PC-9 (cell line): ENCODE results near the gene RRAD.

Source experiments
- EZH2 ChIP-seq: fragments of 200-600 bp; sonication (generic); IDR thresholded peaks from 2 replicates; pipeline ENCODE4 v1.8.0; 2017; ENCODE audit warnings: antibody characterized with exemption, low read depth
- TF ChIP-seq, protein P1 (sequence below): fragments of 200-600 bp; sonication (generic); conservative IDR thresholded peaks from 2 replicates; pipeline ENCODE4 v1.6.1; 2017; ENCODE audit warnings: mixed run types, antibody characterized with exemption, mild to moderate bottlenecking, moderate library complexity

DNA sequence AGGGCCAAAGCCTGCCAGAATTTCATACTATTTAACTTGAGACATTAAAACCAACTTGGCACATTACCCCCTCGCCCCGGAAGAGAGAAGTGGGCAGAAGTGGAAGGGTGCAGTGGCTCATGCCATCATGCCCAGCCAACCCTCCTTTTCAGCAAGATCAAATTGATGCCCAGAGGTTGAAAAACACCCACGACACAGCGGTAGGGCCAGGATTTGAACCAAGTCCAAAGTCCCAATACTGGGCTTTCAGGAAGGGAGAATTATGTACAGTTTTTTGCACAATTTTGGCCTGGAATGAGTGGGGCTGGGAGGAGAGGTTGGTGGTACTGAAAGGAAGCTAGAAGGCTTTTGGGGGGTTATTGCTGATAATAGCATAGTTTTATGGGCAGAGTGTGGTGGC, 34.0 kb downstream of the RRAD start:
- TF ChIP-seq, protein P1, sequence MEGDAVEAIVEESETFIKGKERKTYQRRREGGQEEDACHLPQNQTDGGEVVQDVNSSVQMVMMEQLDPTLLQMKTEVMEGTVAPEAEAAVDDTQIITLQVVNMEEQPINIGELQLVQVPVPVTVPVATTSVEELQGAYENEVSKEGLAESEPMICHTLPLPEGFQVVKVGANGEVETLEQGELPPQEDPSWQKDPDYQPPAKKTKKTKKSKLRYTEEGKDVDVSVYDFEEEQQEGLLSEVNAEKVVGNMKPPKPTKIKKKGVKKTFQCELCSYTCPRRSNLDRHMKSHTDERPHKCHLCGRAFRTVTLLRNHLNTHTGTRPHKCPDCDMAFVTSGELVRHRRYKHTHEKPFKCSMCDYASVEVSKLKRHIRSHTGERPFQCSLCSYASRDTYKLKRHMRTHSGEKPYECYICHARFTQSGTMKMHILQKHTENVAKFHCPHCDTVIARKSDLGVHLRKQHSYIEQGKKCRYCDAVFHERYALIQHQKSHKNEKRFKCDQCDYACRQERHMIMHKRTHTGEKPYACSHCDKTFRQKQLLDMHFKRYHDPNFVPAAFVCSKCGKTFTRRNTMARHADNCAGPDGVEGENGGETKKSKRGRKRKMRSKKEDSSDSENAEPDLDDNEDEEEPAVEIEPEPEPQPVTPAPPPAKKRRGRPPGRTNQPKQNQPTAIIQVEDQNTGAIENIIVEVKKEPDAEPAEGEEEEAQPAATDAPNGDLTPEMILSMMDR = no peak
- no peak for TF ChIP-seq EZH2
